Activated naive CD8-positive, alpha-beta T cell treated with anti-CD3 and anti-CD28 coated beads, Interleukin-2, amount 10 ng/mL, durations not matched to agents 7 days and 5 days (primary cell): ENCODE measurements around the gene DOK1. TPM values are rescaled to one million over a fixed set of nuclear protein-coding genes. Genes with fewer than 3 reads are reported as not detected.
A peak's percentile ranks its signal among the peaks of the same experiment; 100 is the strongest.

Experiments
- ATAC-seq: fragments of 150-1000 bp; cut with Tn5 transposase; one replicate; pipeline ENCODE4 v1.10.0; 2021; ENCODE audit warnings: low read depth, moderate library complexity
- POLR2A ChIA-PET: fragments of 350-600 bp; sonication (Branson Sonifier 250); formaldehyde crosslinking; loops from one replicate; lab custom pipeline; 2021; ENCODE audit warnings: antibody characterized with exemption; lab: Charles Lee
- DNase-seq: peaks from one replicate; pipeline ENCODE4 v3.0.0; 2021
- H3K27ac Mint-ChIP-seq: one replicate; pipeline ENCODE4 v1.8.0; 2022; ENCODE audit warnings: mild to moderate bottlenecking, mixed read lengths
- H3K27me3 Mint-ChIP-seq: one replicate; pipeline ENCODE4 v1.8.0; 2022; ENCODE audit warnings: mild to moderate bottlenecking, moderate library complexity, mixed read lengths
- H3K36me3 Mint-ChIP-seq: one replicate; pipeline ENCODE4 v1.8.0; 2021; ENCODE audit warnings: mild to moderate bottlenecking, mixed read lengths
- H3K4me1 Mint-ChIP-seq: one replicate; pipeline ENCODE4 v1.8.0; 2021; ENCODE audit warnings: mixed read lengths
- H3K4me3 Mint-ChIP-seq: one replicate; pipeline ENCODE4 v1.8.0; 2022; ENCODE audit warnings: mild to moderate bottlenecking, moderate library complexity, mixed read lengths
- H3K9me3 Mint-ChIP-seq: one replicate; pipeline ENCODE4 v1.8.0; 2021; ENCODE audit warnings: mixed read lengths
- total RNA-seq, 2 experiments: library from RNA; stranded (reverse); gene quantifications; one replicate each; pipeline ENCODE4 v1.2.3, GENCODE V29; 2021

Gene DOK1
- total RNA-seq: 10 to 100 TPM; 37.7 to 38.3 TPM

DNA sequence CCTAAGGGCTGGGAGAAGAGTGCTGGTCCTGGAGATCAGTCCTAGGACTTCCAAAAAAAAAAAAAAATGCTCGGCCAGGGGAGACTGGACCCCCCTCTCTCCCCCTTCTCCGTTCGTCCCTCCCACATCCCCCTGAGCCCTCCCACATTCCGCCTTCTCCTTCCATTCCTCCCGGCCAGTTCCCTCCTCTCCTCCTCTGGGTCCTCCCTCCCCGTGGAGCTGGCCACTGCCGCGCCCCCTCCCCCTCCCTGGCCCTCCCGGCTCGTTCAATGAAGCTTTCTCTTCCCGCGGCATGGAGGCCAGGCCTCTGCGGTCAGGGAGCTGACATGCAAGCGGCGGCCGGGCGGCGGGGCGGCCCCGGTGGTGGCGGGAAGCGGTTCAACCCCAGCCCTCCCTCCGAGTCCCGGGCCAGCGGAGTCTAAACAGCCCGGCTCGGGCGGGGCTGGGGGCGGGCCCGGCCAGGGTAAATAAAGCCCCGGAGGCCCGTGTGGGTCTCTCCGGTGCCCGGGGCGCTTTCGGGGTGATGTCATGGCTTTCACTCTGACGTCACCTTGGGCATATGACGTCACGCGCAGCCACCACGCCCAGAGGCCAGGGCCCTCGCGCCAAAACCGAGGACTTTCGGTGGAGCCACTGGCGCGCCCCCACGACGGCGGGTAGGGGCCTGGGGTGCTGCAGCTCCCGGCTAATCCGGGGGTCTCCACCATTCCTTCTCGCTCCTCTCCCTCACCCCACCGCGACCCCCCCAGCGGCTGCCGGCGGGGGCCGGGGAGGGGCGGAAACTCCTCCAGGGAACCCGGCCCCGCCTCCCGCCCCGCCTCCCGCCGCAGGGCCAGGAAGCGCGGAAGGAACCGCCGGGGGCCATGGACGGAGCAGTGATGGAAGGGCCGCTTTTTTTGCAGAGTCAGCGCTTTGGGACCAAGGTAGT lies at the start of gene DOK1, which contains the start of gene LOXL3:
Gene DOK1 (plus strand): TSS at position 829 of the 928 bp plus-strand sequence. CDS start 35 bp downstream, at position 864.
Gene LOXL3 (minus strand): TSS at position 51 of the 928 bp plus-strand sequence. CDS start 1,308 bp downstream, outside the sequence.
- H3K4me3 Mint-ChIP-seq: peak within 1 kb of the TSS; percentile 95
- ATAC-seq (peak; percentile 72), DNase-seq (peak; percentile 90)
- POLR2A ChIA-PET: interaction anchor here (0.6 to 1.7 kb wide), 6 partner anchors 12 to 82 kb away, joined by 3 to 5 read pairs (median 4); partner anchors contain the start of genes MRPL53 and PCGF1
- peaks cover 20% of the 10 kb centered on the region for H3K4me1 Mint-ChIP-seq
- peak within 1 kb of the TSS; percentile 92 for H3K27ac Mint-ChIP-seq
- peaks cover 10% of the 10 kb centered on the region for H3K36me3 Mint-ChIP-seq
- H3K27me3 Mint-ChIP-seq: peaks cover 21% of the 10 kb centered on the region
- no peaks in the 10 kb centered on the region for H3K9me3 Mint-ChIP-seq

DNA sequence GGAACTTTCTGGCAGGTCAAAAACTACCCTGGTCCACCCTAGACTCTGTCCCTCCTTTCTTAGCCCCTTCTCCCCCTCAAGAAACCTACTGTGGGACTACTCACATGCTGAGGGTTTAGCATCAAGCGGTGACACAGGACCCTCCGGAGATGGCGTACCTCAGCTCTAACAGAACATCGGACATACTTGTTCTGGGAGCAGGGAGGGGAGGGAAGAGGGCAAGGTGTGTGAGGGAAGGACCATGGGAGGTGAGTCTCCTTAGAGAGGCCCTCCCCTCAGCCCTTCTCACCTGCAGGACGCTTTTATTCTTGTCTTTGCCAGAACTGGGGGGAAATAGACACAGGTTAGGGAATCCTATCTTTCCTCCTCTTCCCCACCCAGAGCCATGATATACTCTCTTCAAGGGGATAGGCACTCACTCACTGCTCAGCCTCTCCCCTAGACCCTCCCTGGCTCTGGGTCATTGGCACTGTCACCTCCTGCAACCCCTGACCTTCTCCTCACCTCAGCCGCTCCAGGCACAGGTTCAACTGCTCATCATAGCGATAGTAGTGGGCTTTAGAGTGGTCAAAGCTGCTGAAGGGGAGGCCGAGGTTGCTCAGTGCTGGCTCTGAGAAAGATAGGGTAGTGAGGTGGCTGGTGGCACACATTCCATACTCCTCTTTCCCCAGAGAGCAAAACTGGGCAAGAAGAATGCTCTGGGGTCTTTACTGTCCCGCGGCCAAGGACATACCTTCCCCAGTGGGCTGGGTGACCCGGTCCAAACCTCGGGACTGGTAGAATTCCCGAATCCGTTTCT lies 48.9 kb upstream of the DOK1 start:
- no peaks in the 10 kb centered on the region for H3K9me3 Mint-ChIP-seq
- ATAC-seq: no peak
- H3K4me1 Mint-ChIP-seq: peaks cover 35% of the 10 kb centered on the region
- H3K27me3 Mint-ChIP-seq: peaks cover 30% of the 10 kb centered on the region
- POLR2A ChIA-PET: interaction anchor here (1.6 to 5.2 kb wide), 3 partner anchors 24 to 47 kb away, joined by 5 to 19 read pairs (median 8); partner anchors contain the start of genes CCDC142, MRPL53, TTC31 and WBP1
- no peak for DNase-seq
- H3K36me3 Mint-ChIP-seq: peaks cover 14% of the 10 kb centered on the region
- no peak overlapping the region for H3K27ac Mint-ChIP-seq
- H3K4me3 Mint-ChIP-seq: no peak overlapping the region

DNA sequence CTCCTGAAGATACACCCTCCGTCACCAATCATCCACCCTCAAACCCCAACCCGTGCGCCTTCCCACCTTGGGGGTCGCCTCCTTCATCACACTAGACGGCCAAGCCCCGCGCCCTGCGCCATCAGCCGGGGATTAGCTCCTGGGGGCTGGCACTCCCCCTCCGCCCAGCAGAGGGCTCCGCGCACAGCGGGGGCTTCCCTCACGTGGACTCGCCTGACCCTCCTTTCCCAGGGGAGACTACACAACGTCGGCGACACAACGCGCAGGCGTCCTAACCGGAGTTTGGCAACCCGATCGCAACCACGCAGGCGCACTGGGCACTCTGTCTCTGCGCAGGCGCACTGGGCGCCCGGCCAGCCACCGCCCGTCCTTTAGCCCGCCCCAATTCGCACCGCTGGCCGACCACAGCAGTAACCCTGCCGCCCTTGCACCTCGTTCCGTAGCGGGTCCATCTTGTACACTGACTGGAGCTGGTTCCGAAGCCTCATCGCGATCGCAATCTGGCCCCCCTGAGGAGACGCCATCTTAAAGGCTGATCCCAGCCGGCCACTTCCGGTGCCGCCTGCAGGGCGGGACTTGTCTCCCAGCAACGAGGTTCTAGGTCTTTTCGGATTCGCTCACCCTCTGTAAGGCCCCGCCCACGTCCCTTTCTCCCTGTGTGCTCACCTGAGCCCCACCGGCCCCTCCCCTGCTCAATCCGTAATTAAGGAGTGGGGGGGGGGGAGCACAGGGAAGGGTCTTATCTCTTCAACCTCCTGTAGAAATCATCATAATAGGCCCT lies 47.2 kb upstream of the DOK1 start, which contains the start of gene PCGF1:
Gene PCGF1 (minus strand): TSS at position 551 of the 781 bp plus-strand sequence. CDS start 27 bp downstream, at position 524.
- DNase-seq: peak; percentile 98
- Mint-ChIP-seq H3K9me3 (no peaks in the 10 kb centered on the region), H3K36me3 (peaks cover 12% of the 10 kb centered on the region), H3K4me3 (peak within 1 kb of the TSS; percentile 98), H3K27ac (peak within 1 kb of the TSS; percentile 99), H3K4me1 (peaks cover 32% of the 10 kb centered on the region), H3K27me3 (peaks cover 30% of the 10 kb centered on the region)
- ATAC-seq: peak; percentile 84
- POLR2A ChIA-PET: interaction anchor here (0.7 to 5.2 kb wide), 9 partner anchors 10 to 78 kb away, joined by 3 to 19 read pairs (median 5); partner anchors contain the start of genes CCDC142, LOXL3, TTC31 and WBP1

DNA sequence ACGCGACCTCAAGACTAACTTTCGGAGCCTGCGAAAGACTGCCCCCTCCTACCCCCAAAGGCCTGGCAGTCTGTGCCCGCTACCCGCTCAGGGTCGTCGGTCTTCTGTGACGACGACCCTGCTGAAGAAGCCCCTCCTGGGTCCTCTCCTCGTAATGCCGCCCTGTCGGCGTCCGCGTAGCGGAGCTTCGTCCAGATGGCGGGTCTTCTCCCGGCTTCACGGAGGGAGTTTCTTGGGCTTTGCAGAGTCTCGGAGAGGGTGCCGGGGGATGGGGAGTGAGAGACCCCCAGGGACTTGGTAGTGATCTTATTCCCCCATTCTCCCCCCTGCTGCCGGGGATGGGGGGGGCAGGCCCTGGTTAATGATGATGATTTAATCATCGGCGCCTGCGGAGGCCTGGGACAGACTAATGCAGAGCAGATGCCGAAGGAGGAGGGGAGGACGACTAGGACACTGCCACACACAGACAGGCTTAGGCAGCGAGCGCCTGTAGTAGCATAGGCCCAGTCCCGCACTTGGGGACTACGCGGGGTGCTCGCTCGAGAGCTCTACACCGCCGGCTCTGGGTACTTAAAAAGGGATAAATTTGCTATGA lies 46.5 kb upstream of the DOK1 start:
- H3K4me3 Mint-ChIP-seq: peak overlapping the region; percentile 98
- ATAC-seq: no peak
- POLR2A ChIA-PET: interaction anchor here (0.6 to 5.2 kb wide), 6 partner anchors 21 to 78 kb away, joined by 3 to 19 read pairs (median 4); partner anchors contain the start of genes AUP1, CCDC142, HTRA2 and LOXL3
- peaks cover 32% of the 10 kb centered on the region for H3K4me1 Mint-ChIP-seq
- peak overlapping the region; percentile 99 for H3K27ac Mint-ChIP-seq
- no peaks in the 10 kb centered on the region for H3K9me3 Mint-ChIP-seq
- peaks cover 32% of the 10 kb centered on the region for H3K27me3 Mint-ChIP-seq
- peaks cover 12% of the 10 kb centered on the region for H3K36me3 Mint-ChIP-seq
- no peak for DNase-seq

DNA sequence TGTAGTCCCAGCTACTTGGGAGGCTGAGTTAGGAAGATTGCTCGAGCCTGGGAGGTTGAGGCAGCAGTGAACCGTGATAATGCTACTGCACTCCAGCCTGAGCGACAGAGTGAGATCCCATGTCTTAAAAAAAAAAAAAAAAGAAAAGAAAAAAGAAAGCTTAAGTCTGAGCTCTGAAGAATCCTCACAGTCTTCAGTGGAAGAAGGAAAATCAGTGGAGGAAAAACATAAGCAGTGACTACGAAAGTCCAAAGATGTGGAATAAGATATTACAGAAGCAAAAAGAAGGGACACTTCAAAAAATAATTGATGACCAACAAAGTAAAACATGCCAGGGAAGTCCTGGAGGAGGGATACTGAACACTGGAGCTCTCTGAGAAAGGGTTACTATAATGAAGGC lies 44.2 kb upstream of the DOK1 start:
- DNase-seq (no peak), ATAC-seq (no peak)
- Mint-ChIP-seq H3K27ac (no peak overlapping the region), H3K4me1 (peaks cover 26% of the 10 kb centered on the region), H3K27me3 (peaks cover 43% of the 10 kb centered on the region), H3K36me3 (peaks cover 5% of the 10 kb centered on the region), H3K9me3 (no peaks in the 10 kb centered on the region), H3K4me3 (no peak overlapping the region)
- POLR2A ChIA-PET: interaction anchor here (1.8 to 5.2 kb wide), 2 partner anchors 12 to 28 kb away, joined by 4 to 19 read pairs; partner anchors contain the start of genes CCDC142 and TTC31

DNA sequence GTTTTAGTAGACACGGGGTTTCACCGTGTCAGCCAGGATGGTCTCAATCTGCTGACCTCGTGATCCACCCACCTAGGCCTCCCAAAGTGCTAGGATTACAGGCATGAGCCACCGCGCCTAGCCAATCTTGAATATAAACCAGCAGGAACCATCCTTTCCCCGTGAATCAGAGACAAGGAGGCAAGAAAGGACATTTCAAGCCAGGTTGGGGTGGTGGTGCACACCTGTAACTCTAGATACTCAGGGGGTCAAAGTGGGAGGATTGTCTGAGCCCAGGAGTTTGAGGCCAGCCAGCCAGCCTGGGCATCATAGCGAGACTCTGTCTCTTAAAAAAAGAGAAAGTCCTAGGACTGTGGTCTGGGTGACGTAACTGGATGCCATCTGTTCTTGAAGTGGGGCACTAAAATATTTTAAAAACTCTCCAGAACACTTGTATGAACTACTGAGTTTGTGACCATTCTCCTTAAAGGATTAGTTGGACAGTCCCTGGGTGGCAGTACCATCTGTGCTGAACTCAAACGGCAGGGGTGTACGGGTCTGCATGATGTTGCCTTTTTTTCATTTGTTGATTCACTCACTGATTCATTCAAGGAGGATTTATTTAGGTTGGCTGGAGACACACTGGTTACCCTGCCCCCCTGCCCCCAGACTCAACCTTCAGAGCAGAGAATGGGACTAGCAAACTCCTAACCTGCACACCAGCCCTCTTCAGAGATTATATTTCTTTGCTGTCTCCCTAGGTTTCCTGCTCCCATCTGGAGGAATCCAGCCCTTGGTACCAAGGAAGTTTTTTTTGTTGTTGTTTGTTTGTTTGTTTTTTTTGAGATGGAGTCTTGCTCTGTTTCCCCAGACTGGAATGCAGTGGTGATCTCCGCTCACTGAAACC lies 43.2 kb upstream of the DOK1 start:
- peaks cover 5% of the 10 kb centered on the region for H3K36me3 Mint-ChIP-seq
- H3K9me3 Mint-ChIP-seq: no peaks in the 10 kb centered on the region
- DNase-seq (no peak), ATAC-seq (no peak)
- peaks cover 51% of the 10 kb centered on the region for H3K27me3 Mint-ChIP-seq
- H3K4me3 Mint-ChIP-seq: no peak overlapping the region
- POLR2A ChIA-PET: interaction anchor here (1.4 to 5.2 kb wide), 2 partner anchors 11 to 29 kb away, joined by 4 to 19 read pairs; partner anchors contain the start of genes CCDC142 and TTC31
- no peak overlapping the region for H3K27ac Mint-ChIP-seq
- peaks cover 23% of the 10 kb centered on the region for H3K4me1 Mint-ChIP-seq

DNA sequence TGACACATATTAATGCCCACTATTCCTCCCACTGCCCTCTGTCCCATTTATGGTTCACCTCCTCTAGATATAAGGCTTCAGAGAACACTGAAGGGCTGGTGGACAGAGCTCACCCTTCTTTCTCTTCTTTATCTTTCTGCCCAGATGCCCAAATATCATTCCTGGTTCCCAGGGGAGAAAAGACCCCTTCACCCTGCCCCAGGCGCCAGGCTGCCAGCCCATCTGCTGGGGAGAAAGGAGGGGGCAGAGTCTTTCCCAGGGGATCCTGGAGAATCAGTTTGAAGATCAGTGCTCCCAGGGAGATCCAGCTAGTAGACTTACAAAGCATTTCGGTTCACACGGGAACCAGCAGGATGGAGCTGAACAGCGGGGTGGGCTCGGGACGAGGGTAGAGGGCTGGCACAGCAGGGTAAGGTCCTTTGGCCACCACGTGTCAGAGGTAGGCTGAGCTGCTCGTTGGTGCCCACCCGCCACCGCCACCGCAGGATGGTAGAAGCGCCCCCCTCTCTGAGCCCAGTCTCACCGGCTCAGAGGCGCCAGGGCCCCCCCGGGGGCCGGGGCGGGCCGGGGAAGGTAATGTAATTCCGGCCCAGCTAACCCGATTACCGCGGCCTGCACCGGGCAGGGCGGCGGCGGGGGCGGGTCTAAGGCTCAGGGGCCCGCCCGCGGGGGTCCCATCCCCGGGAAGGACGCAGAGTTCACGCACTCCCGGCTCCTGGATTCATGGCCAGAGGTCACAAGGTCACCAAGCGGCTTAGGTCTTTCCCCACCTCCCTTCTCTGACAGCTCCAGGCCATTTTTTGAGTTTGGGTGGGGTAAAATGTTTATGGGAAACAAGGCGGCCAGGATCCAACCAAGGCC lies 41.5 kb upstream of the DOK1 start:
- peaks cover 5% of the 10 kb centered on the region for H3K36me3 Mint-ChIP-seq
- peak overlapping the region; percentile 39 for H3K4me3 Mint-ChIP-seq
- DNase-seq (no peak), ATAC-seq (no peak)
- peaks cover 67% of the 10 kb centered on the region for H3K27me3 Mint-ChIP-seq
- H3K27ac Mint-ChIP-seq: no peak overlapping the region
- POLR2A ChIA-PET: interaction anchor here (0.7 to 2.6 kb wide), 5 partner anchors 12 to 88 kb away, joined by 3 to 10 read pairs (median 3); partner anchors contain the start of genes AUP1 and HTRA2
- H3K4me1 Mint-ChIP-seq: peaks cover 27% of the 10 kb centered on the region
- H3K9me3 Mint-ChIP-seq: peaks cover 1% of the 10 kb centered on the region

DNA sequence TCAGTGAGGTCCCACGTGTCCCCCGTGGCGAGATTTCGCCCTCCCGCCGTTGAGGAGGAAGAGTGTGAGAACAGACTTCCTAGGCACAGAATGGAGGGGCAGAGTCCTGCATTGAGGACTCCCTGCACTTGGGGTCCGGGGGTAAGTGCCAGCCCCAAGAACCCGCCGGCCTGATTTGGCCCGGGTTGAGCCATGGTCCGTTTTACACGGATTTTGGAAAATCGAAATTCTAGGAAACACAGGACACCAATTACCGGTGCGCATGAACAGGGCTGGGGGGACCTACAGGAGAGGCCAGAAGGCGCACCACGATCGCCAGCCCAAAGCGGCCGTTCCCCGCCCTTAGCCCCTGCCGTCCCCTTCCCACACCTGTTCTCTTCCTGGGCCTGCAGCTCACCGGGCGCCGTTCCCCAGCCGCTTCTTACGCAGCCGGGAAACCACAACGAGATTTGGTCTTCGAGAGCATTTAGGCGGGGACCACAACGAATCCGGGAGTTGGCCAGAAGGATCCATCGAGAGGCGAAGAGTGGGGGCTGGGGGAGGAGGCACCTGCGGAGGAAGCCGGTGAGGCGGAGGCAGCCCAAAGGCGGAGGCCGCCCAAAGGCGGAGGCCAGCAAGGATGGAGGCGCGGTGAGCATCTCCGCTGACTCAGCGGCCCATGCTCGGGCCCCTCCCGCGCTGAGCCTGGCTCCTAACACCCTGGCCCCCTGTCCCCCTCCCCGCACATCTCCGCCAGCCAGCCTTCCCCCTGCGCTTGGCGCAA lies 40.7 kb upstream of the DOK1 start:
- H3K4me3 Mint-ChIP-seq: peak overlapping the region; percentile 39
- H3K4me1 Mint-ChIP-seq: peaks cover 20% of the 10 kb centered on the region
- peaks cover 69% of the 10 kb centered on the region for H3K27me3 Mint-ChIP-seq
- ATAC-seq (no peak), DNase-seq (peak; percentile 55)
- POLR2A ChIA-PET: interaction anchor here (0.7 to 2.6 kb wide), 3 partner anchors 10 to 89 kb away, joined by 3 to 10 read pairs (median 3); partner anchors contain the start of genes AUP1 and HTRA2
- peaks cover 5% of the 10 kb centered on the region for H3K36me3 Mint-ChIP-seq
- H3K27ac Mint-ChIP-seq: no peak overlapping the region
- H3K9me3 Mint-ChIP-seq: peaks cover 1% of the 10 kb centered on the region

DNA sequence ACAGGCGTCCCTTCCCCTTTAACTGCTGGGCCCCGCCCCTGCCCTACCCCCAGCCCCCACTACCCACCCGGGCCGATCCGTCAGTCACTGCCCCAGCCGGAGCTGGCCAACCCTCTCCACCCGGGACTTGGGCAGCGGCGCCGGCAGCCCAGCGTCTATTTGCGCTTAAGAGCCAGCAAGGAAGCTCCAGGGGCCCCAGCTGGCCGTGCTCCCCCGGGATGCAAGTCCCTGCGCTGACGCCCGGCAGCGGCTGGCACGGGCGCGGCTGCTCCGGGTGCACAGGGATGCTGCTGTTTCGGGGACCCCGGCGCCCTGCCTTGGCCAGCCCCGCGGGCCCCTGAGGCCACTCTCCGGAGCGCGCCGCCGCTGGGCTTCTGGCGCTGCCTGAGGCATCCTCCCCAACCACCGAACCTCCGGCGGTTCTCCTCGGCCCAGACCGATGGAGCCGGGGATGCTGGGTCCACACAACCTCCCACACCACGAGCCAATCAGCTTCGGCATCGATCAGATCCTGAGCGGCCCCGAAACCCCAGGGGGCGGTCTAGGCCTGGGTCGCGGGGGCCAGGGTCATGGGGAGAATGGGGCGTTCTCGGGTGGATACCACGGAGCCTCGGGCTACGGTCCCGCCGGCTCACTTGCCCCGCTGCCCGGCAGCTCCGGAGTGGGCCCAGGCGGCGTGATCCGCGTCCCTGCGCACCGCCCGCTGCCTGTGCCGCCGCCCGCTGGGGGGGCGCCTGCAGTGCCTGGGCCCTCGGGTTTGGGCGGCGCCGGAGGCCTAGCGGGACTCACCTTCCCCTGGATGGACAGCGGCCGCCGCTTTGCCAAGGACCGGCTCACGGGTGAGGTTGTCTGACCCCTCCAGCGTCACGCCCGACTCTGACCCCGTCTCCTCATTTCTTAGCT lies 39.9 kb upstream of the DOK1 start, which contains the start of gene TLX2:
Gene TLX2 (plus strand): TSS at position 83 of the 903 bp plus-strand sequence. CDS start 357 bp downstream, at position 440.
- peak within 1 kb of the TSS; percentile 78 for H3K4me3 Mint-ChIP-seq
- POLR2A ChIA-PET: interaction anchor here (1.2 to 2.6 kb wide), 3 partner anchors 11 to 15 kb away, joined by 3 to 10 read pairs (median 3); partner anchors contain the start of genes AUP1, HTRA2 and LBX2
- peaks cover 20% of the 10 kb centered on the region for H3K4me1 Mint-ChIP-seq
- ATAC-seq (peak; percentile 16), DNase-seq (peak; percentile 54)
- peaks cover 1% of the 10 kb centered on the region for H3K9me3 Mint-ChIP-seq
- H3K27me3 Mint-ChIP-seq: peaks cover 75% of the 10 kb centered on the region
- H3K36me3 Mint-ChIP-seq: peaks cover 5% of the 10 kb centered on the region
- peak within 1 kb of the TSS; percentile 62 for H3K27ac Mint-ChIP-seq
